Activated CD4-positive, CD25-positive, alpha-beta regulatory T cell (primary cell): ENCODE measurements around the gene POLA1.
"Not testable (repeated sequence)": the region's sequence is repeated elsewhere in the genome, so short reads cannot be mapped to it uniquely, and the experiment has no call there.

Source experiments
- DNase-seq, 4 experiments: peaks; one replicate each; lab custom pipeline; 2025; lab: John Stamatoyannopoulos, UW

POLA1 gene

DNA sequence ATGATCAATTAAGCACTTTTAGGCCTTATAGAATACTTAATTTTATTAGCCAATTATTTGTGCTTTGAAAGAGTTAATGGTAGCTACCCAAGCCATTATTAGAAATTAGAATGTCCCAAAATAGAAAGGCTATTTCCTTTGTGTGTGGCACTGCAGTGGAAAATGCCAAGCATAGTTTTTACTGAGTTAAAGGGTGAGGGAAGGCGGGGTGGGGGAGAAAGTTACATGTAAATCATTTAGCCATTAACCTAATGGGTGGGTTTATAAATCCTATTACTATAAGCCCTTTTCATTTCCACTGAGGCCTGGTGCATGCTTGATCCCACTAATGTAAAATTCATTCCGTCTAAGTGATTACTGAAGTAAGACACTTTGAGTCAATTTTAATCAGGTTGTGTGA is 105.8 kb downstream of the POLA1 start:
- no peak for DNase-seq

DNA sequence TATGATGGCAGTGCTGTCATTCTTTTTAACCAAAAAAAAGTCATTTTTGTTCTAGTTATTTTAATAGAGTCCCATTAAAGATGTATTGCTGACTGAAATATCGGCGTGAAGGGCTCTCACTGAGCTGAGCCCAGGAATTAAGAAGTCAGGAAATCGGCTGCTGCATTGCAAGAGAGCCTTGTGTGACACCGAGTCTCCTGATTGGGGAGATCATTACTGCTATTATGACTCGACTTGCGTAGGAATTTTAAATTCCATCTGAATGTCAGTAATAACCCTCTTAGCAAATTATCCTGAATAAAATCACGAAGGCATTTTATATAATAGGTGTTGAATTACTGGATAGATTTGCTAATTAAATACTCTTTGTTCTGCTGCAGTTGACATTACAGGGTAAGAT is 111.5 kb downstream of the POLA1 start:
- no peak for DNase-seq

DNA sequence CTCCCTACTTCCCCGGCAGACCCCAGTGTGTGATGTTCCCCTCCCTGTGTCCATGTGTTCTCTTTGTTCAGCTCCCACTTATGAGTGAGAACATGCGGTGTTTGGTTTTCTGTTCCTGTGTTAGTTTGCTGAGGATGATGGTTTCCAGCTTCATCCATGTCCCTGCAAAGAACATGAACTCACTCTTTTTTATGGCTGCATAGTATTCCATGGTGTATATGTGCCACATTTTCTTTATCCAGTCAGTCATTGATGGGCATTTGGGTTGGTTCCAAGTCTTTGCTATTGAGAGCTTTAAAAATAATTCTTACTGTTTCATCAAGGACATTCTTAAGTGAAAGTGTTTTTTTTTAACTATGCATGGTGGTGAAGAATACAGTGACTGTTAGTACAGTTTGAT is 126.1 kb downstream of the POLA1 start:
- DNase-seq = not testable (repeated sequence)

DNA sequence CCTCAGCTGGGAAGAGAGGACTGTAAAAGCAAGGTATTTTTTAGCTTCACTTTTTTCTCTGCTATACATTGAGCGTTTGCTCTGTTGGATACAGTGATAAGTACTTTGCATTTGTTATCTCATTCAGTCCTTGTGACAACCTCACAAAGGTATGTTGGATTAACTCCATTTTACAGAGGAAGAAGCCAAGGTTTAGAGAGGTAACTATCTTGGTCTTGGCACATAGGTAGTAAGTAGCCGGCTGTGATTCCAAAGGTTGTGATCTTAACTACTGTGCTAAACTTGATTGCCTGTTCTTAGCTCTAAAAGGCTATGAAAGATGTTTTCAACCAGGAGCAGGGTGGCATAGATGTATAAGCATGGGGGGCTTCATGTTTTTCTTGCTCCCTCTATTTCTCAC is 134.4 kb downstream of the POLA1 start:
- DNase-seq = no peak

DNA sequence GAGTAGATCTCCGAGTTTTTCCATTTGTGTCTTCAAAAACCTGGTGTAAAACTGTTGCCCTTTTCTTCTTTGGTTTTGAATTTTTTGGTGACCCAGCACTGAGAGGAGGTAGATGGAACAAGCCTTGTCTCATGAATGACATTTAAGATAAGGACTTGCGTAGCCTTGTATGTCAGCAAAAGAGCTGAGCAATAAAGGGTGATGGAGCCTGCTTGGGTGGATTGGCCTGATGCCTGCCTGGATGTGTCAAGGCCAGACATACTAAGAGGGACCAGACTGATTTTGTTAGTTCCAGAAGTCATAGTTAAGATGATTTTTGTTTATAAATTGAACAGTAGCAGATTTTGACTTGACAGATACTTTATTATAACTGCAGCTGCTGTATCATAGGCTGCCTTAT is 134.9 kb downstream of the POLA1 start:
- DNase-seq = no peak

DNA sequence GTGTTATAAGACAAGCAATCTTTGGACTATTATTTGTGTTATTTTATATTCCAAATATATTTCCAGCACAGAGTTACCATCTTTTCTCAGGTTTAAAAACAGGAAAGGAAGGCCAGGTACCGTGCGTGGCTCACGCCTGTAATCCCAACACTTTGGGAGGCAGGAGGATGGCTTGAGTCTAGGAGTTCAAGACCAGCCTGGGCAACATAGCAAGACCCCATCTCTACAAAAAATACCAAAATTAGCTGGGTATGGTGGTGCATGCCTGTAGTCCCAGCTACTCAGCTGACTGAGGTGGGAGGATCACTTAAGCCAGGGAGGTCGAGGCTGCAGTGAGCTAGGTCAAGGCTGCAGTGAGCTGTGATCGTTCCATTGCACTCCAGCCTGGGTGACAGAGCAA is 140.0 kb downstream of the POLA1 start:
- DNase-seq = no peak

DNA sequence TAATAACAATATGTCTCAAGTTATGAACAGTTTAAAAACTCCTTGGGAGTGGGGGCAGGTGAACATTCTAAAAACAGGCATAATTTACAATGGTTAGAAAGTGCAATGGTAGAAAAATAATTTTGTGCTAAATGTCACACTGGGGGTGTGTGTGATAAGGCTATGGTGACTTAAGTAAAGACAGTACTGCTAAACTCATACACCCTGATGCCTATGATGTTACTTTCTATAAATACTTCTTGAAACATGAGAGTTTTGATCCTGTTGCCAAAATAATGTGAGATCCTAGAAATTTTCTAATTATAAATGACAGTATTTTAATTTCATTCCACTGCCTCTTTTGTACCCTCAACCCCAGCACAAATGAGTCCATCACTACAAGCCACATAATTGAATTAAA is 144.2 kb downstream of the POLA1 start:
- no peak for DNase-seq

DNA sequence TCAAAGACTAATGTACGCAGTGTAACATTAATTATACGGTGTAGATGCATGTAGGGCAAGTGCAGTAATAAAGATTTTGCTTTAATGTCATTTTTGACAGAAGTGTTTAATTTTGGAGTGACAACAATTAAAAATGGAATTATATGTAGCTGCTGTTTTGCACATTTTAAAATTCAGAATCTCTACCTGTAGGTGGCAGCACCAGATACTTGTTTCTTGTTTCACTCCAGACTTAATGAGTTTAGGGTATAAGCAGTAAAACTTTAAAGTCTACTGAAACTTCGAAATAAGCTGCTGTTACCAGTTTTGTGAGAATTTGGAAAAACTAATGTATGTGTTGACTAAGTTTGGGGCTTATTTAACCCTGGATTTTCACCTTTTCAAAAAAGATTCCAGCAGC is 144.9 kb downstream of the POLA1 start:
- no peak for DNase-seq

DNA sequence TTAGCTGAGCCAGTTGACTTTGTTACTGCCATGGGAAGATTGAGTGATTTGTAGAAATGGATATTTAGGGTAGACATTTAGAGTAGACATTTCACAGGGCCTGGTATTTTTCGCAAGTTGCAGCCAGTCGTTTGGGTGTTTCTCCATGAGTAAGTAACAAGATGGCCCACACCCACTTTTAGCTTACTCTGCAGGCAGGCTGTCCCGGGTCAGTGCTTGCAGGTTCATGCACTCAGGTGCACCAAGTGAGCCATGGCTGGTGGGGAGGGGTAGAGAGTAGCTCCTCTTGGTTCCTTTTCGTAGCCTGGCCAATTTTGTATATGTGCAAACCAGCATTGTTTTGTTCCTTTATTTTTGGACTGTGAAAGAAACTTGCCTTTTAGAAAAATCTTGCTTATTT is 145.6 kb downstream of the POLA1 start:
- DNase-seq = no peak

DNA sequence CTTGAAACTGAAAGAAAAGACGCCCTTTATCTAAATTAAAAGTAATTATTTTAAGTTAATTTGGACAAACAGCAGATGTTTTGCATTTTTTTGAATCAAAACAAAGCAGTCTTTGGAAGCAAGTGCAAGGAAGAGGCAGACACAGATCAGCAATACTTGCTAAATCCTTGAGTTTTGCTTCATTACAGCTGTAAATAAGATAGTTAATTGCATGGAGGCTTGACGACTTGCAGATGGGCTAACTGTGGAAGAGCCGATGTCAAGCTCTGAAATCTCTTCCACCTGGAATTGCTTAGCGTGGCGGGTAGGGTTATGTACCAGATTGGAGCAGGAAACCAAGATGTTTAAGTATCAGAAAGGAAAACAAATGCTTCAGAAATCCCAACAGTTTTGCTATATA is 148.8 kb downstream of the POLA1 start:
- DNase-seq = no peak

DNA sequence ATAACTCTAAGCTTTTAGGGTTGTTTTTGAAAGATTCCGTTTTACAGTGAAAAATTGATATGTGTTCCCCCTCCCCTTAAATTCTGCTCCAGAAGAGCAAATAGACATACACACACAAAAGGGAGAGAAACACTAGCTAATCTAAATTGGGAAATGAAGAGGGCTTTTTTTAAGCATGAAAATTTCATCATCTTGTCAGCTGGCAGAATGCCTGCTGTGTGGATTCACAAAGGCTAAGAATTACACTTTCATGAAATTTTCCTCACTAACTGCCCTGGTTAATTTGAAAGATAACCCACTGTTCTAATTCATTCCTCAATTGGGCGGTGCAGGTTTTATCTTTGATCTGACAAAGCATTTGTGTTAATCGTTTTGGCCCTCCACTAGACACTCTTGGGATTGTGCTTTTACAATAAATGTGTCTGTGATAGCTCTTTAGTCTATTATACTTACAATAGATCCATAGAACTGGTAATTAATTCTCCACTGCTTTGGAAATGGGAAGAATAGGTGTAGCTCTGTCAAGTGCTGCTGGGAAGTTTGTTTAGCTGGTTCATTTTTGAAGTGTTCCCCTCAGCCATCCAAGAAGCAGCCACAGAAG is 152.9 kb downstream of the POLA1 start:
- DNase-seq = no peak

DNA sequence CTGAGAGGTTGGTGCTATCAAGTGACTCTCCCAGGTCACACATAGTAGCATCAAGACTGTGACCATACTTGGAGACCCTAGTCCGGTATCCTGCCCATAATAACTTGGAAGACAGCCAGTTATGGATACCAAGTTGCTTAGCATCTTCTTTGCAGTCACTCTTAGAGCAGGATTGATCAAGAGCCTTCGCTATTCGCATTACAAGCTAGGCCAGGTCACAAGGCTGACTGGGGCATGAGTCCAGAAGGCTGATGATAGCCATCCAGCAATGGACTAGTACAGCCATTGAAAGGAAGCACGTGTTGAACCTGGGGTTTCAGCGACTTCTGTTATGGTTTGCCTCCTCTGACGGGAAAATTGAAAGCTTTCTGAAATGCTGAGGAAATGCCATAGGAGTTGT is 157.6 kb downstream of the POLA1 start:
- DNase-seq = no peak

DNA sequence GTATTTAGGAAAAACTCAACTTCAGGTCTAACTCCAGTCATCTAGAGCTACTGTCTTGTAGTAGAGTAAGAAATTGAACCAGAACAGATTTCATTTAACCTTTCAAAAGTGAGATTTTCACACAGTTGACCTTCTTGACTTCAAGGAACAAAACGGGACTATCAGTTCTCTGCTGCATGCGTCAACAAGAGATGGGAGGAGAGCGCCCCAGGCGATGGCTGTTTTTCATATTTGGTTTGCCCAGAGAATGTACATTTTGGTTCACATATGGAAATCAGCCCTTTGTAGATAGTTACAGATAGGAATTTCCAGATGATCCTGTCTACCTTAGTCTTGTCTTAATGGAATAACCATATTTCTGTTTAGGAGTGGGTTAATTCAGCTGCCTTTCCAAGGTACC is 158.1 kb downstream of the POLA1 start:
- no peak for DNase-seq

DNA sequence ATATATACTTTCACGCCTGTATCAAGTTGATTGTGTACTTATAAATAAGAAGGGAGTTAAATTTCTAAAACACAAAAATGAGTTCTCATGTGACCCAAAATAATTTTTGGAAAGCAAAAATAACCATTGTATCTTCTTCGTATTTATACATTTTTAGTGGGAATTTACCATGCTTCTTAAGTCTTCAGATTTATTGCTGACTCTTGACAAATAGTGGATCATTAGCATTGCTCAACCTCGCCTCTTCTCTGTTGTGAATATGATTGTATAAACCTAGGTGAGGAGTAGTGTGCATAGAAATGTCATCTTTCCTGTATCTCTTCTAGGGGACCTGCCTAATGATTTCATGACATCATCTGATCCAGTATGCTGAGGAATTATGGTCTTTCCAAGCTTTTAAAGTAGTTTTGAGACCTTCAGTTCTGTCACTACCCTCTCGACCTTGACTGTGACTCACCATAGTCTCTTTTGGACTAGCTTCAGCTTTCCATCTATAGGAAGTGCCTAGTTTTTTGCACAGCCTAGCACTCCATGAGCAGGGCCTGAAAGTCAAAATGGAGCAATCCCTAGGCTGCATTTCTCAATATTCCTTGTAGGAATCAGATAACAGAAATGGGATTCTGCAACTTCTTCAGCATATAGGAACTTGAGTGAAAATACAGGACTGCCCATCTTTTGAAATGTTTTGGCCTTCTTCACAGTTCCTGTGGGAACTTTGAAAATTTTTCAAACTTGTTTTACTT is 164.5 kb downstream of the POLA1 start:
- no peak for DNase-seq

DNA sequence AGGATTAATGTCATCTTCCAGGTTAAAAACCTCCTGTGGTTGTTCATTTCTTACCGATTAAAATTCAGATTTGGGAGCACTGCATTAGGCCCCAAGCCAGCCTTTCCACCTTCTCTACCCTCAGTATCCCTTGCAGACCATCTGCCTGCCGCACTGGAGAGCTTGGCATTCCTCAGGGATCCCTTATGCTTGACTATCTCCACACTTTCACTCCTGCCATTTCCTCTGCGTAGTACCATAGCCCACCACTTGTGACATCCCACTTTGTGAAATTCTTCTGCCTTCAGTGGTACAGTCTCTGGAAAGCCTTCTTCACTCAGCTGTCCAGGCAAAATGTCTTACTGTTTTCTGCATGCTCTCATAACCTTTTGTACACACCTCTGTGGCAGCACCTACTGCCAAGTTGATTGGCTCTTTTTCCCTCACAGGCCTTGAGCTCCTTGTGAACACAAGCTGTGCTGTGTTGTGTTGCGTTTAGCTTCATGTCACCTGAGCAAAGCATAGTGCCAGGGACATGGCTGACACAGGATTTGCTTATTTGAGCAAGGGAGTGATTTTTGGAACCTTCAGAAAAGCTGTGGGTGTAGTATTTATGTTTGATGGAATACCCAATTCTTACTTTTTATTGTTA is 165.6 kb downstream of the POLA1 start:
- no peak for DNase-seq

DNA sequence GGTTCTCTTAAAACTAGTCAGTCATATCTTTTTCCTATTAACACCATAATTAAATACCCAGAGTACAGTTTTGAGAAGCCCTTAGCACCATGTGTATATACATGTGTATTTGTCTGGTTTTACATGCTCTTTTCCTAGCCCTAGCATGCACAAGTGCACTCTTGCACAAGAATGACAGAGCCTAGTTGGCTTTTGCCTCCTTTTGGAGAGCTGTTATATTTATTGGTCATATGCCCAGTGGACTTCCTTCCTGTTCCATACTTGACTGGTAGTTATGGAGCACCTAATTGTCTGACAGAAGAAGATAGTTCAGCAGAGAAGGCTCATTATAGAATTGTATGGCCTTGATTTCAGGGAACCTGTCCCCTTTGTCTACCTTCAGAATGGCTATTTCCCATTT is 166.4 kb downstream of the POLA1 start:
- no peak for DNase-seq

DNA sequence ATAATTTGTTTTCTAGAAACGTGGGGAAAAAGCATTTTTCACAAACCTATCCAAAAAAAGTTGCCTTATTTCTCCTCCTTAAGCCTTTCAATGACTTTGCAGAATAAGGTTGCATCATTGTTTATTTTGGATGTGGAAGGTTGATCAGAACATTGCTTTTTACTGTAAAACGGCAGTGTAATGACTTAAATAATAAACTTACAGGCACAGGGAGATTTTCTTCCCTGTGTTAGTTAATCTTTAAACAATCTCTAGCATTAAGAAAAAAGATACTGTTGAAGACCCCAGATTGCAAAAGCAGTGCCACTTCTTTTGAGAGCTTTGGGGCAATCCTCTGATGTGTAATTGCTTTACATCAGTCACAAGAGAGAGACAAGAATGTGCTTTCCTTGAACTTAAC is 168.6 kb downstream of the POLA1 start:
- no peak for DNase-seq

DNA sequence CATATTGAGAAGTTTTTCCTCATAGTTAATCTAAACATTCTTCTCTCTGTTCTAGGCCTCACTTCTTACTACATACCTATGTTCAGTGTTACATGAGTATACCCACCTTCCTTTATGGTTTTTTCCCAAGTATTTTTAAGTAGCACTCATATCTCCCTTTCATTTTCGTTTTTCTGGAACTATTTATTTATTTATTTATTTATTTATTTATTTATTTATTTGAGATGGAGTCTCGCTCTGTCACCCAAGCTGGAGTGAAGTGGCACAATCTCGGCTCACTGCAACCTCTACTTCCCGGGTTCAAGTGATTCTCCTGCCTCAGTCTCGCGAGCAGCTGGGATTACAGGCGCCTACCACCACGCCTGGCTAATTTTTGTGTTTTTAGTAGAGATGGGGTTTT is 170.1 kb downstream of the POLA1 start:
- DNase-seq = not testable (repeated sequence)

DNA sequence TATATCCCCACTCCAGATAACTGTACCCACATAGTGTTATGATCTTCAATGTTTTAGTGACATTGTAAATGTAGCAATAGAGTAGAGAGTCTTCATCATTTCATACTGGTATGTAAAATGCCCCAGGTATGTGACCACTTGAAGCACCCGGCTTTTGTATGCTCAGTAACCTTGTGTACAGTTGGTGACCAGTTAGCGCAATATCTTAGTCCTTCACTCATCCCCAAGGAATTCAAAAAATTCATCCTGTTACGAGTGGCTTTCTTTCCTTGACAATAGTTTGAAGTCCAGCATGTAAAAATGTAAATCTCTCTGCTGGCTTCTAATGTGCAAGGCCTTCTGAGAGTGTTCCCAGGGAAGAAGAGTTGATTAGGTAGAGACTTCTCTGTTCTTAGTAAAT is 176.4 kb downstream of the POLA1 start:
- DNase-seq = no peak

DNA sequence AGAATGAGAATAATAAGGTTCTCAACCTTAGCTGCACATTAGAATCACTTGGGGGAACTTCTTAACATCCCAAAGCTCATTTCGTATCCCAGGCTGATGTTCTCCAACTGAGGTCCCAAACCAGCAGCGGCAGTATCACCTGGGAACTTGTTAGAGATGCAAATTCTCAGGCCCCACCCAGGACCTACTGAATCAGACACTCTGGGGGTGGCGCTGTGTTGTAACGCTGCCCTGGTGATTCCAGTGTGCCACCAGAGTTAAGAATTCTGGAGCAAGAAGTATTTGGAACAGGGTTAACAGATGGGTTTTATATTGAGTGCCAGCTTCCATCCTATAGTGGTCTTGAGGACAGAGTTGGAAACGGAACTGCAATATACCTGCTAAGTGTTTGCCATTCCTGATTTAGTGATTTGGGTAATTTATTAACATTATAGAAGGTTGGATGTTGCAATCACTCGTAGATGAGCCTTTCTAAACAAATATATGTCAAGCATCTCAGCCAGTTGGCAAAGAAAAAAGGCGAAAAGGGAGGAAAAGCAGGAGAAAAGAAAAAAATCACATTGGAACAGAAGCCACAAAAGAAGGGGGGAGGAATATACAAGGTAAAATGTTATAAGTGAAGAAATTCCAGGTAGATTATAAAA is 181.0 kb downstream of the POLA1 start:
- no peak for DNase-seq

DNA sequence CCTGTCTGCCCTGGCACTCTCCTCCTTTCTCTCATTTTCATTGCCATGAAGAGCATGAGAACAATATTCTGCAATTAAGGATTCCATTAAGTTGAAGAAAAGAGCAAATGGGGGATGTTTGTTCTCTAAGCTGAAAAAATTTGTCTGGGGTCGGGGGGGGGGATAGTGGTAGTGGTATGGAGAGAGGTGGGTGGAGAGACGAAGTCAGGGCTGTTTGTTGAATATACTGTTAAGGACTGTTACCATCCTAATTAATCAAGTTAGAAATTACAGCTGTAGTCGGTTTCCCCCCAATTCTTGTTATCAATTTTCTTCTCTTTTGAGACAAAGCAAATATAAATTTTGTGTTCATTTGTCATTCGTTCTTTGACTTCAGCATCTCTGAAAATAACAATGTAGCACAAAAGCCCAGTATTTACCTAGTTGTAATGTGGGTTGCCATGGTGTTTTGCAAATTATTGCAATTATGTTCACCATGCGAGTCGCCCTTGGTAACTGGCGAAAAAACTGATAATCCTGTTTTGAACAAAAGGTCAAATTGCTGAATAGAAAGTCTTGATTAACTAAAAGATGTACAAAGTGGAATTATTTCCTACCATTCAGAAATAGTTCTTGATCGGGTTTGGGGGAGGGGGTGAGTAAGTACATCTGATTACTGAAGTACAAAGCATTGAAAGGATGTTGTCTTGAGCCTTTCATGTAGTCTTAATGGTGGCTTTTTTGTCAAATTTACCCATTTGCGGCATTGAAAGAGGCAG is 183.0 kb downstream of the POLA1 start:
- no peak for DNase-seq

DNA sequence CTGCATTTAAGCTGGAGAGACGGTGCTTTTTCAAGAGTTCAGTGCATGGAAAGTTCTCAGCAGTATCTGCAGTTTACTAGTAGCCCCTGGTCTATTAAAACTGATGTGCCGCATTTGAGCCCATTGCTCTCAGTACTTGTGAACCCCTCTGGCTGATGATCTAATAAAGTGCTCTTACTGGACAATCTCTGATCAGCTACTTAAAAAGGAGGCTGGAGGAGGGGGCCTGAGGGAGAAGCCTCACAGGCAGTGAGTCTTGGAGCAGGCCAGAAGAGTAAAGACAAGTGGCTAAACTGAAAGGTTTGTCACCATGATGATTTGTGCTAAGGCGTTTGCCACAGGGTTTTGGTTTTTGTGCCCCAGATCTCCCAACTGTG is 183.6 kb downstream of the POLA1 start:
- DNase-seq = no peak
